Testis (tissue), 3 donors: ENCODE results near the gene TRPV6. TPM values are rescaled to one million over a fixed set of nuclear protein-coding genes. Genes with fewer than 3 reads are reported as not detected.

Source experiments
- DNase-seq: peaks from one replicate; pipeline ENCODE4 v3.0.0-alpha.2; 2019
- H3K27ac ChIP-seq, 2 donors: fragments of 200-600 bp; sonication (generic); one replicate each; pipeline ENCODE4 v1.5.1; 2019
- H3K27me3 ChIP-seq: fragments of 200-600 bp; sonication (generic); one replicate; pipeline ENCODE4 v1.5.1; 2019
- H3K36me3 ChIP-seq: fragments of 200-600 bp; sonication (generic); one replicate; pipeline ENCODE4 v1.5.1; 2017; ENCODE audit warnings: low read depth; ENCODE audit errors: missing control alignments
- H3K4me1 ChIP-seq: fragments of 200-600 bp; sonication (generic); one replicate; pipeline ENCODE4 v1.5.1; 2019
- H3K4me3 ChIP-seq, 2 donors: fragments of 200-600 bp; sonication (generic); one replicate each; pipeline ENCODE4 v1.5.1; 2017 to 2019
- H3K9me3 ChIP-seq: fragments of 200-600 bp; sonication (generic); one replicate; pipeline ENCODE4 v1.5.1; 2017
- POLR2A ChIP-seq: fragments of 450-650 bp; IDR thresholded peaks from one replicate; pipeline ENCODE4 v1.6.1; 2017; ENCODE audit warnings: antibody characterized with exemption, mild to moderate bottlenecking, moderate library complexity
- WGBS, 2 donors: methylation state at CpG; one replicate each; pipeline ENCODE4 v1.1.5; 2018; 5-methylcytosine and 5-hydroxymethylcytosine counted together
- intact Hi-C: fragments of 100-400 bp; cut with DNase I; formaldehyde crosslinking; loops from one replicate; pipeline ENCODE4 v1.15.1; 2023; ENCODE audit warnings: low total_unique reads
- polyA plus RNA-seq: library from polyadenylated mRNA; stranded (reverse); fragments of 350-450 nt; fragmentation: Illumina TruSeq; extraction: RNeasy Lipid Tissue Mini Kit (QIAGEN cat#74804); gene quantifications from one replicate; pipeline ENCODE4 v1.2.3, GENCODE V29; 2014; ENCODE audit warnings: low read depth, low replicate concordance; ENCODE audit not compliant: insufficient read depth
- total RNA-seq, 2 donors: library from RNA; depleted of rRNA; stranded (reverse); fragments of >200 nt; gene quantifications; one replicate each; pipeline ENCODE4 v1.2.3, GENCODE V29; 2016
- TF ChIP-seq, protein P1 (sequence below), 3 experiments: fragments of 450-650 bp in 2 of 3; fragments of 200-600 bp in 1 of 3; sonication (generic) in 1 of 3; IDR thresholded peaks; one replicate each; pipeline ENCODE4 v1.5.1; 2016 to 2019; ENCODE audit warnings: antibody characterized with exemption in 3 of 3, mild to moderate bottlenecking in 2 of 3, moderate library complexity in 1 of 3

TRPV6 gene
- total and polyA plus RNA-seq, 3 donors from 2014 or later: 2.2 to 4.5 (median 2.6) TPM

- H3K9me3 ChIP-seq: no peaks in the 10 kb centered on the region
- no peak overlapping the region for H3K27ac ChIP-seq
- no peak for DNase-seq
- intact Hi-C loops: no loop called here
- H3K4me3 ChIP-seq: no peak overlapping the region
- no peaks in the 10 kb centered on the region for H3K36me3 ChIP-seq
- TF ChIP-seq, protein P1, sequence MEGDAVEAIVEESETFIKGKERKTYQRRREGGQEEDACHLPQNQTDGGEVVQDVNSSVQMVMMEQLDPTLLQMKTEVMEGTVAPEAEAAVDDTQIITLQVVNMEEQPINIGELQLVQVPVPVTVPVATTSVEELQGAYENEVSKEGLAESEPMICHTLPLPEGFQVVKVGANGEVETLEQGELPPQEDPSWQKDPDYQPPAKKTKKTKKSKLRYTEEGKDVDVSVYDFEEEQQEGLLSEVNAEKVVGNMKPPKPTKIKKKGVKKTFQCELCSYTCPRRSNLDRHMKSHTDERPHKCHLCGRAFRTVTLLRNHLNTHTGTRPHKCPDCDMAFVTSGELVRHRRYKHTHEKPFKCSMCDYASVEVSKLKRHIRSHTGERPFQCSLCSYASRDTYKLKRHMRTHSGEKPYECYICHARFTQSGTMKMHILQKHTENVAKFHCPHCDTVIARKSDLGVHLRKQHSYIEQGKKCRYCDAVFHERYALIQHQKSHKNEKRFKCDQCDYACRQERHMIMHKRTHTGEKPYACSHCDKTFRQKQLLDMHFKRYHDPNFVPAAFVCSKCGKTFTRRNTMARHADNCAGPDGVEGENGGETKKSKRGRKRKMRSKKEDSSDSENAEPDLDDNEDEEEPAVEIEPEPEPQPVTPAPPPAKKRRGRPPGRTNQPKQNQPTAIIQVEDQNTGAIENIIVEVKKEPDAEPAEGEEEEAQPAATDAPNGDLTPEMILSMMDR (IDR thresholded peaks at IDR 0.05): no peak
- no peak for TF ChIP-seq POLR2A
- H3K4me1 ChIP-seq: no peaks in the 10 kb centered on the region
- WGBS, 2 donors: 35 to 44% methylated on average over 3 of the region's 3 CpGs
- no peaks in the 10 kb centered on the region for H3K27me3 ChIP-seq
Observed at GRCh38 chr7:142835487-142835886, 50.1 kb downstream of the TRPV6 start.

DNA sequence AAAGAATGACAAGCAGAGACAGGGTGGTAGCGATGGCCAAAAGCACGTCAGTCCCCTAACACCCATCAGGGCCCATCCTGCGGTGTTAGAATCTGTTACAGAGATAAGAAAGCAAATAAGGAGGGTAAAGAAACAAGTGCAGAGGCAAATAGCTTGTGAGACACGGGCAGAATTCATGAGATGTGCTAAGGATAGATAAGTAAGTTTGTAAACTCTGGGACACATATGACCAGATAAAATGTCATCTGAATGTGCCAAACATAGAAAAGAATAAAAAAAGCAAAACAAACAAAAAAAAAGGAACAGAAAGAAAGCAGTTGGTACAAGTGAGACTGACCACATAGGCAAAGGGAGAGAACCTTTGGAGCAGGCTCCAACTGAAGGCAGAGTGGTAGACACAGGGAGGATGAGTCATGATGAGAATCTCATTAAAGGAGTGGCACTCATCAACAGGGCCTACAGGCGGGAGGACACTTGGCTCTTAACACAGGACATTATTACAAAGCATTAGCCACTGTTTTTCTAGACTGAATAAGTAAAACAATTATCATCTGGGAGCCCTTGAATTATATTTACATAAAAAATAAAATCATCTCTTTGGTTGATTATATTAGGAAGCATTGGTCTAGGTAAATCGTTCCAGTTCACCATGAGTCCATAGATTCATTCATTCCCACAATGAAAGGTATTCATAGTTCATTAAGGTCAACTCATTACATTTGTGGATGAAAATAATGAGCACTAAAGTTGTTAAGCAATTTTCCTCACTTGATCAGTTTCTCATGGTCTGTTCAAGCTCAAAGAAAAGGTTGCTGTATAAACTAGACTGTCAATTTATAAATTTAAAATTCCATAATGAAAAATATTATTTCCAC is 52.1 kb downstream of the TRPV6 start:
- Histone ChIP-seq H3K9me3 (no peaks in the 10 kb centered on the region), H3K27ac (no peak overlapping the region), H3K27me3 (no peaks in the 10 kb centered on the region), H3K36me3 (no peaks in the 10 kb centered on the region), H3K4me1 (no peaks in the 10 kb centered on the region), H3K4me3 (no peak overlapping the region)
- WGBS, 2 donors: 84 to 85% methylated on average over 6 of the region's 6 CpGs
- TF ChIP-seq POLR2A: no peak
- TF ChIP-seq, protein P1 (IDR thresholded peaks at IDR 0.05): no peak
- no peak for DNase-seq
- intact Hi-C loops: no loop called here

GRCh38 chr7:142832417-142832816 is 53.1 kb downstream of the TRPV6 start:
- Histone ChIP-seq H3K4me3 (no peak overlapping the region), H3K36me3 (no peaks in the 10 kb centered on the region), H3K4me1 (no peaks in the 10 kb centered on the region), H3K9me3 (no peaks in the 10 kb centered on the region), H3K27ac (no peak overlapping the region), H3K27me3 (no peaks in the 10 kb centered on the region)
- TF ChIP-seq POLR2A: no peak
- TF ChIP-seq, protein P1 (IDR thresholded peaks at IDR 0.05): no peak
- 77 to 88% methylated on average over 2 of the region's 2 CpGs for WGBS, 2 donors
- intact Hi-C loops: no loop called here
- no peak for DNase-seq

DNA sequence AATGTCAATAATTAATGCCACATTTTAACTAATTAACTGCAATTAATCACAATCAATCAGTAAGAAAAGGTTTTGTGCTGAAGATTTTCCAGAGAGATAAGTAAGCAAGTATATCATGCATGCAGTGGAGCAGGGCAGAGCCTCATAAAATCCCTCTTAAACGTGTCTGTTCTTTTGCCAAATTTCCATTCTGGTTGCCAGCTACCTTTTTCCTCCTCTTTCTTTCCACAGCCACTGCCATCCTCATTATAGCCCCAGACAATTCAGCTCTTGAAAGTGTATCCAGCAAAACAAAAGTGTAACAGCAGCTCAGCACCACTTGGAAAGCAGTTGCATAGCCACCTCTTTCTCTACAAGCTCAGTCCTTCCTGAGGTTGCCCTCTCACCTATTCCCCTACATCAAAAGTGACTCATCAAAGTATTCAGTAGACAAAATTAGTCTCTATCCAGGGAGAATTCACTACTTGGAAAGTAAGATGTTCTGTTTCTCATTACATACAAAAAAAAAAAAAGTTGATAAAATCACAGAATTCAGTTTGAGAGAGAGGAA is 57.5 kb downstream of the TRPV6 start:
- no peak overlapping the region for H3K4me3 ChIP-seq
- no peak for DNase-seq
- no peak overlapping the region for H3K27ac ChIP-seq
- H3K27me3 ChIP-seq: no peaks in the 10 kb centered on the region
- intact Hi-C loops: no loop called here
- TF ChIP-seq, protein P1 (IDR thresholded peaks at IDR 0.05): no peak
- TF ChIP-seq POLR2A: no peak
- 52 to 58% methylated on average over 1 of the region's 1 CpG for WGBS, 2 donors
- H3K36me3 ChIP-seq: no peaks in the 10 kb centered on the region
- no peaks in the 10 kb centered on the region for H3K9me3 ChIP-seq
- no peaks in the 10 kb centered on the region for H3K4me1 ChIP-seq
